NCI-H1694 (cell line): ENCODE measurements around the gene ARL5C.

Experiments used
- DNase-seq: peaks from one replicate; lab custom pipeline; 2025; lab: John Stamatoyannopoulos, UW

Gene ARL5C

GRCh38 chr17:39167476-39167875 lies 1.5 kb upstream of the ARL5C start:
- no peak for DNase-seq

GRCh38 chr17:39166437-39167335 lies 725 bp upstream of the ARL5C start:
- DNase-seq: no peak

- DNase-seq: no peak
Measured at GRCh38 chr17:39165178-39165840, 652 bp downstream of the ARL5C start.

- peak; percentile 62 for DNase-seq
Measured at GRCh38 chr17:39164675-39165143, 1.3 kb downstream of the ARL5C start.

GRCh38 chr17:39161962-39162361 lies 4.0 kb downstream of the ARL5C start:
- no peak for DNase-seq

GRCh38 chr17:39158623-39159022 lies 7.3 kb downstream of the ARL5C start:
- no peak for DNase-seq

- no peak for DNase-seq
Measured at GRCh38 chr17:39156491-39156890, 9.5 kb downstream of the ARL5C start.

GRCh38 chr17:39155654-39156053 lies 10.3 kb downstream of the ARL5C start:
- DNase-seq: no peak

- DNase-seq: peak; percentile 93
Measured at GRCh38 chr17:39153599-39154051, 12.3 kb downstream of the ARL5C start.

- peak; percentile 65 for DNase-seq
Measured at GRCh38 chr17:39151943-39152818, 13.8 kb downstream of the ARL5C start.

GRCh38 chr17:39151150-39151942 lies 14.6 kb downstream of the ARL5C start, which contains the start of gene PLXDC1:
Gene PLXDC1 (minus strand): TSS chr17:39151637. CDS start chr17:39151437, 200 bp downstream.
- DNase-seq: no peak

GRCh38 chr17:39150795-39151149 lies 15.2 kb downstream of the ARL5C start:
- no peak for DNase-seq

GRCh38 chr17:39150104-39150634 lies 15.8 kb downstream of the ARL5C start:
- no peak for DNase-seq

- DNase-seq: no peak
Measured at GRCh38 chr17:39147221-39148185, 18.5 kb downstream of the ARL5C start.

GRCh38 chr17:39146273-39146672 lies 19.7 kb downstream of the ARL5C start:
- no peak for DNase-seq

- DNase-seq: no peak
Measured at GRCh38 chr17:39145143-39145542, 20.8 kb downstream of the ARL5C start.

- DNase-seq: peak; percentile 90
Measured at GRCh38 chr17:39144416-39144840, 21.5 kb downstream of the ARL5C start.

- no peak for DNase-seq
Measured at GRCh38 chr17:39143552-39144093, 22.3 kb downstream of the ARL5C start.

GRCh38 chr17:39141915-39142664 lies 23.9 kb downstream of the ARL5C start:
- no peak for DNase-seq
